Measurements from ENCODE around the gene SIGLEC6.

Gene SIGLEC6

GRCh38 chr19:51472607-51473006, 58.9 kb downstream of the SIGLEC6 start:
- no peak for DNase-seq

- no peak for DNase-seq
Measured at GRCh38 chr19:51471527-51471926, 59.9 kb downstream of the SIGLEC6 start.

GRCh38 chr19:51470966-51471365, 60.5 kb downstream of the SIGLEC6 start:
- DNase-seq, result no peak

GRCh38 chr19:51469629-51470028, 61.8 kb downstream of the SIGLEC6 start:
- no peak for DNase-seq

GRCh38 chr19:51469162-51469561, 62.3 kb downstream of the SIGLEC6 start:
- no peak for DNase-seq

GRCh38 chr19:51468545-51468920, 62.9 kb downstream of the SIGLEC6 start:
- DNase-seq, result no peak

GRCh38 chr19:51467864-51468544, 63.5 kb downstream of the SIGLEC6 start:
- DNase-seq, result no peak

All from NCI-H510A (cell line).